HepG2 (cell line): ENCODE measurements around the gene PDSS2. TPM values are rescaled to one million over a fixed set of nuclear protein-coding genes. Genes with fewer than 3 reads are reported as not detected.
A peak's percentile ranks its signal among the peaks of the same experiment; 100 is the strongest.

Experiments
- ARID3A ChIP-seq: IDR thresholded peaks from 2 replicates; pipeline ENCODE4 v1.6.1; 2012; ENCODE audit warnings: low read depth, low read length, improper control_type of control experiment
- CHD4 ChIP-seq: fragments of 200-600 bp; sonication (generic); IDR thresholded peaks from 2 replicates; pipeline ENCODE4 v1.7.0; 2017; ENCODE audit warnings: mild to moderate bottlenecking, low read length, borderline replicate concordance
- EP300 ChIP-seq, 3 experiments: sonication (generic) in 1 of 3; formaldehyde crosslinking in 1 of 3; IDR thresholded peaks; 2 replicates each; pipeline versions ENCODE4 v1.5.1 to v1.6.1; 2011 to 2020; ENCODE audit warnings: low read depth in 2 of 3, low read length in 2 of 3, borderline replicate concordance in 1 of 3, improper control_type of control experiment in 1 of 3, mild to moderate bottlenecking in 1 of 3, missing genetic modification reagents in 1 of 3, moderate library complexity in 1 of 3
- FOSL1 ChIP-seq: sonication (generic); formaldehyde crosslinking; IDR thresholded peaks from 2 replicates; pipeline ENCODE4 v1.9.0; 2021; ENCODE audit warnings: missing genetic modification reagents, borderline replicate concordance
- HDAC2 ChIP-seq: sonication (generic); formaldehyde crosslinking; IDR thresholded peaks from 2 replicates; pipeline ENCODE4 v1.4.0; 2020; ENCODE audit warnings: missing genetic modification reagents
- HNF4G ChIP-seq, 2 experiments: sonication (generic) in 1 of 2; formaldehyde crosslinking in 1 of 2; IDR thresholded peaks; 2 replicates each; pipeline versions ENCODE4 v1.4.0 to v1.6.1; 2011 to 2020; ENCODE audit warnings: borderline replicate concordance in 2 of 2, low read depth in 2 of 2, mild to moderate bottlenecking in 2 of 2, low read length in 1 of 2, missing genetic modification reagents in 1 of 2, moderate library complexity in 1 of 2
- NFKBIZ ChIP-seq: IDR thresholded peaks from 2 replicates; pipeline ENCODE4 v1.6.1; 2018; ENCODE audit warnings: missing genetic modification reagents, missing compliant biosample characterization
- ONECUT2 ChIP-seq: sonication (generic); formaldehyde crosslinking; IDR thresholded peaks from 2 replicates; pipeline ENCODE4 v1.4.0; 2020; ENCODE audit warnings: missing genetic modification reagents
- ZBTB33 ChIP-seq: sonication (generic); formaldehyde crosslinking; IDR thresholded peaks from 2 replicates; pipeline ENCODE4 v1.4.0; 2020; ENCODE audit warnings: missing genetic modification reagents
- ZNF282 ChIP-seq: fragments of 450-650 bp; IDR thresholded peaks from 2 replicates; pipeline ENCODE4 v1.6.1; 2018; ENCODE audit not compliant: partially characterized antibody
- polyA plus RNA-seq, 8 experiments: library from polyadenylated mRNA; depleted of rRNA in 3 of 8; stranded (reverse) in 7 of 8; unstranded in 1 of 8; fragments of >200 nt; fragmentation: Illumina TruSeq in 4 of 8; extraction: Trizol in 4 of 8; gene quantifications; 2 replicates each; pipeline versions ENCODE4 v1.2.1 to v1.2.3, GENCODE V29; 2011 to 2016; ENCODE audit warnings: low read depth in 4 of 8, missing spikeins in 1 of 8, mixed read lengths in 1 of 8; ENCODE audit not compliant: insufficient read depth in 1 of 8
- total RNA-seq, 5 experiments: library from RNA; depleted of rRNA; stranded (reverse); fragments of >200 nt; fragmentation: Illumina TruSeq; extraction: Trizol; gene quantifications; 2 replicates each; pipeline ENCODE4 v1.2.3, GENCODE V29; 2016; ENCODE audit warnings: low read depth in 1 of 5
- TF ChIP-seq, protein P1 (sequence below): sonication (generic); formaldehyde crosslinking; IDR thresholded peaks from 2 replicates; pipeline ENCODE4 v1.5.0; 2020; ENCODE audit warnings: mild to moderate bottlenecking, missing genetic modification reagents
- TF ChIP-seq, protein P2 (sequence below): sonication (generic); formaldehyde crosslinking; IDR thresholded peaks from 2 replicates; pipeline ENCODE4 v1.5.0; 2020; ENCODE audit warnings: mild to moderate bottlenecking, missing genetic modification reagents, borderline replicate concordance
- TF ChIP-seq, protein P3 (sequence below): sonication (generic); formaldehyde crosslinking; IDR thresholded peaks from 2 replicates; pipeline ENCODE4 v1.8.1; 2023; ENCODE audit warnings: missing genetic modification reagents, inconsistent platforms, borderline replicate concordance

The PDSS2 gene
- total and polyA plus RNA-seq, 2 of the 13 experiments (the other 11 are each of a cell fraction or from before 2014, with no cell fraction given): 16.2 to 17.0 TPM

DNA sequence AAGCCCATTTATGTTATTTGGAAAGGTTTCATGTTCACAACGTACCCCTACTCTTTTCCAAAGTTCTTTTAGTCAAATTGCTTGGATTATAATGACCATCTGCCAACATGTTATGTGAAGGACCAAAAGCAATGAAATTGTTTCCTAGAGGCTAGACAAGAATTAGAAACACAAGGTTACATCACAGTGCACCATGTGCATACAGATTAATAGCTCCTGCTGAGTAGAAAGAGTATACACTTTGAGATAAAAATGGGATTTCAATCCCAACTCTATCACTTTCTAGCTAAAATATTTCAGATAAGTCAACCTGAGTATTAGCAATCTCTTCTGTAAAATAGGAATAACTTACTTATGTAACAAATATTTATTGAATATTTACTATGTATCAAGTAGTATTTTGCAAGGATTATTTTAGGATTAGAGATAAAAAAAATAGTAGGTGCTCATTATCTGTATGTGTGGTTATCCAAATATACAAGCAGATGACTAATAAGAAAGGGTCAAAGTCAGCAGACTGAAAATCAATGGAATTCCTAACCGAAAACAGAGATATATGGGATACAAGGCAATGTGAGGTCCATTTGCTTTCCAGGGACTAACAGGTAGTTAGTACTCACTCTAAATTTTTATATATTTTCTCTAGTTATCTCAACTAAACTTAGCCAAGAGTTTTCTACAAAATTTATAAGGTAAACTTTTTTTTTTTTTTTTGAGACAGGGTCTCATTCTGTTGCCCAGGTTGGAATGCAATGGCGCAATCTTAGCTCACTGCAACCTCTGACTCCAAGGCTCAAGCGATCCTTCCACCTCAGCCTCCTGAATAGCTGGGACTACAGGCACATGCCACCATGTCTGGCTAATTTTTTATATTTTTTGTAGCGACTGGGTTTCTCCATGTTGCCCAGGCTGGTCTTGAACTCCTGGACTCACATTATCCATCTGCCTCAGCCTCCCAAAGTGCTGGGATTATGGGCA lies 127.7 kb downstream of the PDSS2 start (continued):
- TF ChIP-seq ZBTB33: 0 out of 2 replicates have a peak, but pooled peaks have one; percentile 9
- peak; percentile 37; the same call in 1 of the 2 replicates for TF ChIP-seq HNF4G (IDR thresholded peaks at IDR 0.05; ENCODE audit: borderline replicate concordance, low read depth, low read length)
- no peak for TF ChIP-seq HNF4G (CRISPR knock-in tag; IDR thresholded peaks at IDR 0.05; ENCODE audit: borderline replicate concordance, low read depth)
- TF ChIP-seq HDAC2 (CRISPR knock-in tag): 0 out of 2 replicates have a peak, but pooled peaks have one; percentile 4
- peak; percentile 88 for TF ChIP-seq ARID3A
- peak; percentile 59; the same call in 1 of the 2 replicates for TF ChIP-seq FOSL1 (CRISPR knock-in tag)
- peak; percentile 83 for TF ChIP-seq ONECUT2 (CRISPR knock-in tag)
- no peak for TF ChIP-seq NFKBIZ
- TF ChIP-seq ZNF282: no peak
- no peak for TF ChIP-seq CHD4
- TF ChIP-seq, protein P1, sequence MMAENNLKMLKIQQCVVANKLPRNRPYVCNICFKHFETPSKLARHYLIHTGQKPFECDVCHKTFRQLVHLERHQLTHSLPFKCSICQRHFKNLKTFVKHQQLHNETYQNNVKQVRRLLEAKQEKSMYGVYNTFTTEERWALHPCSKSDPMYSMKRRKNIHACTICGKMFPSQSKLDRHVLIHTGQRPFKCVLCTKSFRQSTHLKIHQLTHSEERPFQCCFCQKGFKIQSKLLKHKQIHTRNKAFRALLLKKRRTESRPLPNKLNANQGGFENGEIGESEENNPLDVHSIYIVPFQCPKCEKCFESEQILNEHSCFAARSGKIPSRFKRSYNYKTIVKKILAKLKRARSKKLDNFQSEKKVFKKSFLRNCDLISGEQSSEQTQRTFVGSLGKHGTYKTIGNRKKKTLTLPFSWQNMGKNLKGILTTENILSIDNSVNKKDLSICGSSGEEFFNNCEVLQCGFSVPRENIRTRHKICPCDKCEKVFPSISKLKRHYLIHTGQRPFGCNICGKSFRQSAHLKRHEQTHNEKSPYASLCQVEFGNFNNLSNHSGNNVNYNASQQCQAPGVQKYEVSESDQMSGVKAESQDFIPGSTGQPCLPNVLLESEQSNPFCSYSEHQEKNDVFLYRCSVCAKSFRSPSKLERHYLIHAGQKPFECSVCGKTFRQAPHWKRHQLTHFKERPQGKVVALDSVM (CRISPR knock-in tag): peak; percentile 87
- TF ChIP-seq, protein P2, sequence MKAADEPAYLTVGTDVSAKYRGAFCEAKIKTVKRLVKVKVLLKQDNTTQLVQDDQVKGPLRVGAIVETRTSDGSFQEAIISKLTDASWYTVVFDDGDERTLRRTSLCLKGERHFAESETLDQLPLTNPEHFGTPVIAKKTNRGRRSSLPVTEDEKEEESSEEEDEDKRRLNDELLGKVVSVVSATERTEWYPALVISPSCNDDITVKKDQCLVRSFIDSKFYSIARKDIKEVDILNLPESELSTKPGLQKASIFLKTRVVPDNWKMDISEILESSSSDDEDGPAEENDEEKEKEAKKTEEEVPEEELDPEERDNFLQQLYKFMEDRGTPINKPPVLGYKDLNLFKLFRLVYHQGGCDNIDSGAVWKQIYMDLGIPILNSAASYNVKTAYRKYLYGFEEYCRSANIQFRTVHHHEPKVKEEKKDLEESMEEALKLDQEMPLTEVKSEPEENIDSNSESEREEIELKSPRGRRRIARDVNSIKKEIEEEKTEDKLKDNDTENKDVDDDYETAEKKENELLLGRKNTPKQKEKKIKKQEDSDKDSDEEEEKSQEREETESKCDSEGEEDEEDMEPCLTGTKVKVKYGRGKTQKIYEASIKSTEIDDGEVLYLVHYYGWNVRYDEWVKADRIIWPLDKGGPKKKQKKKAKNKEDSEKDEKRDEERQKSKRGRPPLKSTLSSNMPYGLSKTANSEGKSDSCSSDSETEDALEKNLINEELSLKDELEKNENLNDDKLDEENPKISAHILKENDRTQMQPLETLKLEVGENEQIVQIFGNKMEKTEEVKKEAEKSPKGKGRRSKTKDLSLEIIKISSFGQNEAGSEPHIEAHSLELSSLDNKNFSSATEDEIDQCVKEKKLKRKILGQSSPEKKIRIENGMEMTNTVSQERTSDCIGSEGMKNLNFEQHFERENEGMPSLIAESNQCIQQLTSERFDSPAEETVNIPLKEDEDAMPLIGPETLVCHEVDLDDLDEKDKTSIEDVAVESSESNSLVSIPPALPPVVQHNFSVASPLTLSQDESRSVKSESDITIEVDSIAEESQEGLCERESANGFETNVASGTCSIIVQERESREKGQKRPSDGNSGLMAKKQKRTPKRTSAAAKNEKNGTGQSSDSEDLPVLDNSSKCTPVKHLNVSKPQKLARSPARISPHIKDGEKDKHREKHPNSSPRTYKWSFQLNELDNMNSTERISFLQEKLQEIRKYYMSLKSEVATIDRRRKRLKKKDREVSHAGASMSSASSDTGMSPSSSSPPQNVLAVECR (CRISPR knock-in tag): no peak
- TF ChIP-seq, protein P3, sequence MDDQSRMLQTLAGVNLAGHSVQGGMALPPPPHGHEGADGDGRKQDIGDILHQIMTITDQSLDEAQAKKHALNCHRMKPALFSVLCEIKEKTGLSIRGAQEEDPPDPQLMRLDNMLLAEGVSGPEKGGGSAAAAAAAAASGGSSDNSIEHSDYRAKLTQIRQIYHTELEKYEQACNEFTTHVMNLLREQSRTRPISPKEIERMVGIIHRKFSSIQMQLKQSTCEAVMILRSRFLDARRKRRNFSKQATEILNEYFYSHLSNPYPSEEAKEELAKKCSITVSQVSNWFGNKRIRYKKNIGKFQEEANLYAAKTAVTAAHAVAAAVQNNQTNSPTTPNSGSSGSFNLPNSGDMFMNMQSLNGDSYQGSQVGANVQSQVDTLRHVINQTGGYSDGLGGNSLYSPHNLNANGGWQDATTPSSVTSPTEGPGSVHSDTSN (CRISPR knock-in tag): no peak
- peak in 1 of 2 experiments; percentile 38; a peak in 1 of 4 replicates for TF ChIP-seq EP300 (IDR thresholded peaks at IDR 0.05; ENCODE audit: low read depth in 2 of 2, low read length in 2 of 2)
- TF ChIP-seq EP300 (CRISPR knock-in tag; IDR thresholded peaks at IDR 0.05; ENCODE audit: borderline replicate concordance): no peak
